Right ventricle myocardium superior (tissue), 1 donor: ENCODE results near the gene RNF144A. TPM values are rescaled to one million over a fixed set of nuclear protein-coding genes. Genes with fewer than 3 reads are reported as not detected.

ENCODE experiments used
- ATAC-seq: fragments of 200-7000 bp; cut with Tn5 transposase; one replicate; pipeline ENCODE4 v1.9.1; 2020; ENCODE audit warnings: mild to moderate bottlenecking; ENCODE audit not compliant: poor library complexity
- DNase-seq: peaks from one replicate; pipeline ENCODE4 v3.0.0-alpha.2; 2020
- intact Hi-C: fragments of 100-400 bp; cut with DNase I; formaldehyde crosslinking; loops from one replicate; pipeline ENCODE4 v1.11.2; 2022
- total RNA-seq: library from RNA; stranded (reverse); fragmentation: NEBNext Ultra II Directional; extraction: Animal tissue kit (Norgen Biotek cat#: 25700); gene quantifications from one replicate; pipeline ENCODE4 v1.2.1, GENCODE V29; 2021
- donor health status: DM: no; HTN: yes; CAD: no; lungs with severe emphysema.

Gene RNF144A
- total RNA-seq, 1 donor from 2014 or later = 14.5 TPM

DNA sequence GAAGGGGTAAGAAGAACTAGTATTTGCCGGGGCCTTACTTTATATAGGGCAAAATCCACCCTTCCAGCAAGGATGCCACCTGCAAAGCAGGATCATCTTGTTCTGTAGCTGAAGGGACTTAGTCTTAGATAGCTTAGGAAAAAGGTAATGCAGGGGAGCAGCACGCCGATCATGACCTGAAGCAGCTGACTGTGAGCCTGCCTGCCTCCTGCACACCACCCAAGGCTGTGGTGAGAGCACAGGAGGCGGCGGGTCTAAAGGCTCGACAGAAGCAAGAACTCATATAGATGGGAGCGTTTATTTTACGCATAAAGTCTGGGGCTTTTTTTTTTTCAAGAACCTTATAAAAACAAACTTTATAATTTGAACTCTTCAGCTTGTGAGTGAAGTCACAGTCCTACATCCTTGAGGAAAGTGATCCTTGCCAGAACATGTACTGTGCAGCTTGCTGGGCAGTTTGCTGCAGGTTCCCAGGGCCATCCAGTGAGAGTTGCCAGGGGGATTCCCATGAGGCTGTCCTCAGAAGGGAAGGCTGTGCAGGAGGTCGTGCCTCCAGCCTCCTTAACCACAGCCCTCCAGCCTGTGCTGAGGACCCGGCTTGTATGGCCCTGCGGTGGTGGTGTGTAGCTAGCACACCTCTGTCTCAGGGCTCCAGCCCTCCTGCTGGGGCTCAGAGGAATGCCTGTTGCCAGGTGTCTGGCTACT, 92.1 kb downstream of the RNF144A start:
- no peak for ATAC-seq
- intact Hi-C loops = no loop called here
- no peak for DNase-seq

DNA sequence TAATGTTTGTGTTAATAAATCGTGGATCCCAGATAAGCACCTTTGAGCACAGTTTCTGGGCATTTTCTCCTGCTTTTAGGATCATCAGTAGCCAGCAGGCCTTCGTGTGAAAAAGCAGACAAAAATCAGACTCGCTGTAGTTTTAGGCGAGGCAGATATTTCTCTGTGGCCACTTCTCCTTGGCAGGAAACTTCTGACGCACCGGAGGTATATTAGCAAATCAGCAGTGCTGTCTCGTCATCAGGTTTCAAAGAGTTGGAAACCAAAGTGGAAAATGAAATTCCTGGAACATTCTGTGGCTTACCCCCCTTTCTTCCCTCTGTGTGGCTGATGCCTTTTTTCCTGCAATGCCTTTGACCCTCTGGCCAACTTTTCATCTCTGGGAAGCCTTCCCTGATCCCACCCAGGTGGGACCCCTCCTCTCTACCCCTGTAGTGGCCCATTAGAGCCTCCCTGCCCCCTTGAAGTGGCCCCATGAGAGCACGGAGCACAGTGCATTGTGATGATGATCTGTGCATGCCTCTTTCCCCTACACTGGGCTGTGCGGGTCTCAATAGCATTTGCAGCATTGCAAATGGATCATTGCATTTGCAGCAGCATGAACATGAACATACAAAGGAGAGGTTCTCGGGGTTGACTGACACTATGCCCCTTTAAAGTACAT, 93.3 kb downstream of the RNF144A start:
- ATAC-seq = no peak
- DNase-seq = no peak
- intact Hi-C loops = no loop called here

DNA sequence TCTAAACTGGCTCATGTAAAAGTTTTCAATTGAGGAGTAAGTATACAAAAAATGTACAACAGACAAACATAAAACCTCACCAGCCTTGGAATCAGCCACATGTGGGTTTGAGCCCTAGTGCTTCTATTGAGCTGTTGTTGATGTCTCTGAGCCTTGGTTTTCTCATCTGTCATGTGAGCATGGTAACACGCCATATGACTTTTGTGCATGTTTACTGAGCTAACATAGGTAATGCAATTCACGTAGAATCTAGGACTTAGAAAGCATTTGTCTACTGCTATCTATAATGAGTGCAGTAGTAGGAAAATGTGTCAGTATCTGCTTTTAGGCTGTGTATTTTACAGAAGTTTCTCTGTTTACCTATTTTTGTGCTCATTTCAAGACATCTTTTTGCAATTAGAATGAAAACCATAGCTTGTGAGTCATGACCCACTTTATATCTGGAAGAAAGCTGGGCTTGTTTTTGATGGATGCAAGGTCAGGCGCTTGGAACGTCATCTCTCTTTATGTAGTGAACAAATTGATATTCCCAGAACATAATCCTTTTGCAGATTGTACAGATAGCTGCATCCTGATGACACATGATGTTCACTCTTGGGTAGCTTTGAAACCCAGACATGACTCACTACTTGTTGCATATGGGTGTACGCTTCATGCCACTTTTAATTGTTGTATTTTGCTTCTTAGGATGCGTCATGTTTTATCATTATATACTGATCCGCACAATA, 94.3 kb downstream of the RNF144A start:
- intact Hi-C loops = no loop called here
- ATAC-seq = no peak
- DNase-seq = no peak

DNA sequence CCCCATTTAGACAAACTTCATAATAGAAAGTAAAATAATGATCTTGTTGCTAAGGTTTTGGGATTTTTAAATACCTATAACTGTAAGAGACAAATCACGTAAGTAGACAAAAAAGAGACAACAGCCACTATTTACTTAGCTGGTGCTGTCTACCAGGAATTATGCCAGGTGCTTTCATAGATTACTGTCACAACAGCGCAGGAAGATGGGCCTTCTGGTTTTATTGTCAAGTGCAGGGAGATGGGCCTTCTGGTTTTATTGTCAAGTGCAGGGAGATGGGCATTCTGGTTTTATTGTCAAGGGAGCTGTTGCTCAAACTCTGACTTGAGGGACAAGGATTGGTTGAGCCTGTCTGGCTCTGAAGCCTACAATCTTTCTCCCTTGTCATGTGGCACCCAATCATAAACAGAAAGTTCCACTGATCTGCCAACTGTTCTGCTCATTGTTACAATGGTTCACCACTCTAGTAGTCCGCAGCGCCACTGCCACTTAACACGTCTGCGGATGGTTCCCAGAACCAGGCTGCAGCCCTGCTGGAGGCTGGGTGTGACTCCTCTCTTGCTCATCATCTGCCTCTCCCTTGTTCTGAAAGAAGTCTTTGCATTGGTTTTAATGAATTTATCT, 95.0 kb downstream of the RNF144A start:
- intact Hi-C loops = no loop called here
- ATAC-seq = peak; percentile 54
- DNase-seq = peak; percentile 68

DNA sequence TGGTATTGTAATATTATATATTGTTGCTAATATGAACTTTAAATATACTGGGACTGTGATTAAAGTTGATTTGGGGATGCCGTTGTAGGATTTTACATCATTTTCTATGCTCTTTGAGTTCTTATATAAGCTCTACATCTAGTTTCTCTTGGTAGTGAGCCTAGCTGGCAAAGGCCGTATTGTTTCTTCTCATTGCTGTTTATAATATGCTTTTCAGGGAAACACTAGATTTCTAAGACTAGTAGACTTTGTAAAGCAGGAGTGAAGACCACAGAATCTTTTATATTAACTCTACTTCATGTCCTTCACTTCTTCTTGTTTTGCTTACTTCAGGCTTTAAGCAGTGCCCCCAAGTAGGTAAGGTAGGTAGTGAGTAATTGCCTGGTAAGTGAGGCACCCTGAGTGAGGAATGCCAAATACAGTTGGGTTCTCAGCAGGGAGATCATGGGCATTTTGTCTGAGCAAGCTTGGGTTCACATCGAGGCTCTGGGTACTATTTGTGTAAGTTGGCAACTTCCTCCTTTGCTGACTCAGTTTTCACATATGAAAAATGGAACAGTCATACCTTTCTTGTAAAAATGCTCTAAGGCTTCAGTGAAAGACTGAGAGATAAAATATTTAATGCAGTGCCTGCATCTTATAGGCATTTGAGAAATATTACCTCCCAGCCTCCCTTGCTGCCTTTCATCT, 96.4 kb downstream of the RNF144A start:
- intact Hi-C loops = no loop called here
- DNase-seq = no peak
- no peak for ATAC-seq

DNA sequence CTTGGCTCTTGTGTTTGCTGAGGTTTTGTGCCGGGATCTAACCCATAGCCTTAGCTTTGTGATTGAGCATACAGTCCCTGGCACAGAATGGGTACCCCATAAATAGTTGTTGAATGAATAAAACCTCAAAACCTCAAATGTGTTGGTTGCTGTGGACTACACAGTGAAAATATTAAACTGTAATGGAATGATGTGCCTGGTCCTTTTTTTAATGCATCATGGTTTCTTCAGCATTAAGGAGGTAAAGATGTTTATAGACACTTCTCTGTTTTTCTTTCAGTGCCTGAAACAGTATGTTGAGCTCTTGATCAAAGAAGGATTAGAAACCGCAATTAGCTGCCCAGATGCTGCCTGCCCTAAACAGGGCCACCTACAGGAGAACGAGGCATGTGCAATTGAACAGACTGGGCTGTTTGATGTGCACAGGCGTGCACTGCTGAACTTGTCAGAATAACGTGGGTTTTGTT, 97.0 kb downstream of the RNF144A start:
- DNase-seq = no peak
- intact Hi-C loops = no loop called here
- no peak for ATAC-seq

DNA sequence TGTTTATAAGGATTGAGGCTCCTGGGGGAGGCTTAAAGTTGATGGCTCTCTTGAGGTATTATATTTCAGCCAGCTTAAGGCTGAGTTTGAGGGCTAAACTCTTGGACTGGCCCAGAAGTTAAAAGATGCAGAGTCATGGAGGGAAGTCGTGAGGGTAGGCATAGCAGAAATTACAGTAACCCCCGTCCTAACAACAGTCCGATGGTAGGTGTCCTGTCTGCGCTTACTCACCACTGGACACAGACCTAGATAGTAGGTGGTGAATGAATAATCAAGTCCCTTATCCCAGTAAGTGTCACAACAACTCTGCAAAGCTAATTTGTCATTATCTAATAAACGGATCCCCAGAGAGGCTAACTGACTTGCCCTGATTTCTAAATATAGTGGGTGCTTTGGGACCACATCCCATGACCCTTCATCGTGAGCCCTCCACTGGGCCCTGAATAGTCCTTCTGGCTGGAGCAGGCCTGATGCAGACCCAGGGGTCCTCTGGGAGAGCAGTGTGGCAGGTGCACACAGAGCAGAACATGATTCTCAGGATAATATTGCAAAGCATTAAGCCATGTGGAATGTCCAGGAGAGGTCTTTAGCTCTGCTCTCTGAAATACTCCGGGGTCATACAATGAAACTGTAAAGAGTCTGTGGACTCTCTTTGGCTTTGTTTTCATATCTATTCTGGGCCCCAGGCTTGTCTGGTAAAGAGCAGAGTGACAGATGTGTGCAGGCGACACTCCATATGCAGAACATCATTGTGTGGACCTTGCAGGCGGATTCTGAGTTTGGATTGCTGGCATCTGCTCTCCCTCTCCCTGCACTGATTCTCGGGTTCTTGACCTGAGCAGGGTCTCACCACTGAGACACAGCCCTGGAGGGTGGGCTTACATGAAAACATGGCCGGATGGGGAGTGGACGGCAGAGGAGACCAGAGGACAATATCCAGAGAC, 98.1 kb downstream of the RNF144A start:
- no peak for DNase-seq
- intact Hi-C loops = no loop called here
- ATAC-seq = peak; percentile 62

DNA sequence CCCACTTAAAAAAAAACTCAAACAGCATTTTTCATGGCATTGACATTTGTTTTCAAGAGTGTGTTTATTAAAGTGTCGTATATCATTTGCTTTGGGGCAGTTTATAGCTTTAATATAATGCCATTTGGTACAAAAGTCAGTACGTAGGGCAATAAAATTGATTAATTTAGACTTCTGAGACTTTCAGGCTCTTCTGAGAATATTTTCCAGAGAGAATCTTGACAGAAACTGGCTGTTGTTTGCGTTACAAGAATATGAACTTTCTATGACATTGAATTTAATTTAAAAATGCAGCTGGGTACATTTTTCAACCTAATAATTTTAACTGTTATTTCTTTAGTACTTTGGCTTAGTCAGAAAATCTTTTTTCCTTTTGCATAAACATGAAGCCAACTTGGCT, 98.9 kb downstream of the RNF144A start:
- DNase-seq = no peak
- intact Hi-C loops = no loop called here
- no peak for ATAC-seq

DNA sequence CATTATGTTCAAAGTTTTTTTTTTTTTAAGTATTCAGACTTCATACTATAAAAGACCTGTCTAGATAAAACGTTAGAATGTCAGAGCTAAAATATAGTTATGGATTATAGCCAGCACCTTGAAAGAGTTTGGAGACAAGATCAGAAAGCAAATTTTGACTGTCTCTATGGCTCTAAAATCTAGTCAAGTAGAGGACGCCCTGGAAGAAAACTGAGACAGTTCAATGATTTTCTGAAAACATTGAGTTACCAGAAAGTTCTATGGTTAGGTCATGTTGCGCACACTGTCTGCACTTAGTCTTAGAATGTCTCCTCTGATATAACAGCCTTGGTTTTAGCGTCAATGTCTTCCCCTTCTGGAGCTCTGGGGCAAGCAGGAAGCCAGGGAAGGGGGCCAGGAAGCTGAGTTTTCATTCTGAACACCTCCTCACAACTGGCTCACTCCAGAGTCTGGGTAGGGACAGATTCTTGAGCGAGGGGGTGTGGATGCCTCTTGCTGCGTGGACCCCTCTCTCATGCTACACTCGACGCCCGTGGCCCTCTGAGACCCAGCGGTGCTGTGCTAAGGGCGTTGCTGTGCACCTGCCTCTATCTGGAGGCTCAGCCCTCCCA, 99.5 kb downstream of the RNF144A start:
- ATAC-seq = no peak
- intact Hi-C loops = no loop called here
- no peak for DNase-seq

DNA sequence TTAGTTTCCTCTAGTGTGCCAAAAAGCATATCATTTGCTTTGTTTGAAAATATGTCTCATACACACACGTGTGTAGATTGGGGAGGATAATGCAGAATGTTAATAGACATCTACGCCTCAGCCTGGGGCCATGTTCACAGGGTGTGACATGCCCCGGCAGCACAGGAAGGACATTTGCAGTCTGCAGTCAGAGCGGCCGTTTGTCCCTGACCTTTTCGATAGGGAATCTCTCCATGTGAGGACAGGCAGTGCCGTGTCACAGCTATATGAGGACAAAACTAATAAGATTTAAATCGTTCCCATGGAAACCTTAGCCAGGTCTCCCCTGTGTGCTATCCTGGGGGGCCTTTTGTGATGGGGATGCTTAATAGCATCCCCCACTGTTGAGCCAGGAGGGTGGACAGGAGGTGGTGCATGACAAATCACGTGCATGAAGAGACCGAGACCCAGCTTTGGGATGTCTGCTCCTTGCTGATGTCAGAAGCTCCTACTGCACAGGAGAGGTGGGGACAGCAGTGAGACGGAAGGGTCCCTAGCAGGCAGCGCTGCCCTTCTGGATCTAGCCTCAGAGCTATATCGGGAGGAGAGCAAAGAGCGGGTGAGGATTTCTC, 100.6 kb downstream of the RNF144A start:
- DNase-seq = no peak
- no peak for ATAC-seq
- intact Hi-C loops = no loop called here

DNA sequence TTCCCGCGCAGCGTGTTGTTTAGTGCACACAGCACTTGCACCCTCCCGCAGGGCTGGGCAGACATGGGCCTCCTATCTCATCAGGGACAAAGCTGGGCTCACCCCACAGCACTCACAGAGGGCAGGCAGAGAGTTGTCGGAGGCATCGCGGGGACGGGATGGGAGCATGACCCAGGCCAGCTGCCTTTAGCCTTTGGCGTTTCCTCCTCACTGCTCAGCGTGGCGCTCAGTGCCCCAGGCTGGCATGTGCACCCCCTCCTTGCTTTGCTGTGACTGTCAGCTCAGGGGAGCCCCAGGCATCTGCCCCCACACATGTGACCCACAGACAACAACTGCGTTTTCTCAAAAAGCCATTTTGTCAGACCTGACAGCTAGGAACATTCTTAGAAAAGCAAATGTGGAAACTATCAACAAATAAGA, 101.1 kb downstream of the RNF144A start:
- ATAC-seq = no peak
- intact Hi-C loops = no loop called here
- no peak for DNase-seq

DNA sequence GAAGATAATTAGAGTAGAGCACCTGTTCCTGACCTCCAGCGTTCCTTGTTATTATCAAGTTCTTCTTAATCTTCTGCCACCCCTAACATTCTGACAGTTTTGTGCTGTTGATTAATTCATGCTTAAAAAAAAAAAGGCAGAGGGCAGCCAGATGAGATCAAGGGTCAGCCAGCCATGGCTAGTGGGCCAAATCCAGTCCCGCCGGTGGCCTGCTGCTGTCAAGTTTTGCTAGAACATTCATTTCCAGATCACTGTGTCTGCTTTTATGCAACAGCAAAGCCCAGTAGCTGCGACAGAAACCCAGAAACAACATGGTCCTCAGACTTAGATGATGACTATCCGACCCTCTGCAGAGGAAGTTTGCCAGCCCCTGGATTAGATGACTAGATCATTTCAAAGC, 101.6 kb downstream of the RNF144A start:
- DNase-seq = no peak

DNA sequence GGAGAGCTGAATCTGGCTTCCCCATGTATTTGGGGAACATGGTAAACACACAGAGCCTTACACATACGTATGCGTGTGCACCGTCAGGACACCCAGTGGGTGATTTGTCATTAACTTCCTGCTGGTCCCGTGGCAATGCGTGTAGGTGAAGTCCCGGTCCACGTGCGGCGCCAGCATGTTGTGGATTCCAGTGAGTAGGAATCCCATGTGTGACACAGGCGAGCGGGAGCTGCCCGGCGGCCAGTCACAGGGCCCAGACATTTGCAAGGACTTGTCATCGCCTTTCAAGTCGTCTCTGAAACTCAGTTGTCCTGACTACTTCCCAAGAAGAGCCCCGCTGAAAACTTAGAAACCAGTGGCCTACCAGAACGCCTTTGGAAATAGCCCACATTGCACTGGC, 102.0 kb downstream of the RNF144A start:
- ATAC-seq (no peak), DNase-seq (no peak)
- intact Hi-C loops = no loop called here

More for the DNA sequence above, 101.6 kb downstream of the RNF144A start:
- ATAC-seq = peak; percentile 28
- intact Hi-C loops = no loop called here

DNA sequence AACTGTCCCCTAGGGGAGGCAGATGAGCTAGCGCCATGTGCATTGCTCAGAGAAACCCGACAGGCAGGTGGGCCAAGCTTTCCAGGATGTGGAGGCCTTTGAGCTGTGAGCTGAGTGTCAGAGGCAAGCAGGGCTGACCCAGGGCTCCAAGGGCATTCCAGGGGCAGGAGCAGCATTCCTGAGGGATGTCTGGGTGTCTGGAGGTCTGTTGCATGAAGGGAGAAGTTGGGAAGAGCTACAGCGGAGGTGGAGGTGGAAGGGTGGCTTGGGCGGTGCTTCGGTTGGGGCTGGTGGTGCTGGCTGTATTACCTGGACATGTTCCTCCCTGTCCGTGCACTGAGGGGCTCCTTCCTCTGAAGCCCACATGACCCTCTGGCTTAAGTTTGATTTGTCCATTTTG, 102.8 kb downstream of the RNF144A start:
- DNase-seq = no peak
- intact Hi-C loops = loop anchor here (5.0 kb wide), 1 partner anchor 103 kb away; the partner anchor contains the start of gene RNF144A
- no peak for ATAC-seq

DNA sequence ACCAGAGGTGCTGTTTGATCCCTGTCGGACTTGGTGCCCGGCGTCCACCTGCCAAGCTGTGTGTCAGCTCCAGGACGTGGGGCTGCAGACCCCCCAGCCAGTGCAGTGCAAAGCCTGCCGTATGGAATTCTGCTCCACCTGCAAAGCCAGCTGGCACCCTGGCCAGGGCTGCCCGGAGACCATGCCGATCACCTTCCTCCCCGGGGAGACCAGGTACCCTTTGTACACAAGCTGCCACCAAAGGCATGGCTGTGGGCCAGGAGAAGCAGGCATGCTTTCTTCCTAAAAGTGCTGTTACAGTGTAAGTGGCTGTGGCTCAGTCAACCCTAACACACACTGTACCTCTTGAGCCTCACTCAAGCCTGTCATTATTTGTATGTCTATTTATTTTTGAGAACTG, 103.3 kb downstream of the RNF144A start:
- intact Hi-C loops = loop anchor here (5.0 kb wide), 1 partner anchor 103 kb away; the partner anchor contains the start of gene RNF144A
- no peak for DNase-seq
- ATAC-seq = no peak

DNA sequence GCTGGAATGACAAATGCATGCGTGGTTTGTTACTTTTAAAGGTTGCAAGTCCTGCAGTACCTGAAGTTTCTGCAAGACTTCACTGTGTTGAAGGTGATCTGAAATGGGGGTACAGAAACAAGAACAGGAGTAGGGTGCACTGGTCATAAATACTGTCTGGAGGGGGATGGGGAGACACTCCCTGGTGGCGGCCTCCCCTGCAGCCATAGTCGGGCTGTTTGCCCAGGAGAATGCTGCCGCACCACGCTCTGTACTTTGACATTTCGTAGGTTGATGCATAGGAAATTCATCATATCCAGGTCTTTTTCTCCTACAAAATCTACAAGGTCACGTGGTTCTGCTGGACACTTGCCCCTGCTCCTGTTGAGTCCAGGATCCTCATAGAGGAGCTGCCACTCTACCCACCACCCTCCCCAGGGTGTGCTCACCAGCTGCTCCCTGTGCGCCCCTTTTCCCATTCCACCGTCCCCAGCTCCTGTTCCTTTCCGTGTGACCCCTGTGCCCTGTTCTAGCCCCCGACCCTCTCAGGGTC, 103.8 kb downstream of the RNF144A start:
- DNase-seq (no peak), ATAC-seq (no peak)
- intact Hi-C loops = loop anchor here (5.0 kb wide), 1 partner anchor 104 kb away; the partner anchor contains the start of gene RNF144A
